Measurements from ENCODE around the gene MOGAT1.
"Not testable (repeated sequence)": the region's sequence is repeated elsewhere in the genome, so short reads cannot be mapped to it uniquely, and the experiment has no call there.

Gene MOGAT1

GRCh38 chr2:222710736-222711135 lies 39.3 kb downstream of the MOGAT1 start:
- DNase-seq (ENCODE audit: low read depth), result no peak

GRCh38 chr2:222711315-222711940 lies 40.0 kb downstream of the MOGAT1 start:
- no peak for DNase-seq (ENCODE audit: low read depth)

DNA sequence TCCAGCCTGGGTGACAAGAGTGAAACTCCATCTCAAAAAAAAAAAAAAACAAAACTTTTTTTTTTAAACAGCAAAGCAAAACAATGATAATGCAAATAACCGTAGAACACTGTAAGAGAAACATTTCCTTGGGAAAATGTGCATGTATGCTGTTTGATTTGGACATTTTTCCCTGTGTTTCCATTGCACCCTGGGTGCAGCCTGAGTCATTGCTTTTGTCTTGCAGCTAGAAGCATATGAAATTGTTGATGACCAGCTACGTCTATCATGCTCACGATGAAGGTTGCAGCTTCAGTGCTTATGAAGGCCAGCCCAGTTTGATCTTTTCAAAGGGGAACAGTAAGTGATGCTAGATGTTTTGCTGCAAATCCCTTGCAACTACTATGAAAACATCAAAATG lies 41.5 kb downstream of the MOGAT1 start:
- DNase-seq (ENCODE audit: low read depth), result no peak

GRCh38 chr2:222714361-222715241 lies 43.1 kb downstream of the MOGAT1 start:
- DNase-seq (ENCODE audit: low read depth), result no peak

DNA sequence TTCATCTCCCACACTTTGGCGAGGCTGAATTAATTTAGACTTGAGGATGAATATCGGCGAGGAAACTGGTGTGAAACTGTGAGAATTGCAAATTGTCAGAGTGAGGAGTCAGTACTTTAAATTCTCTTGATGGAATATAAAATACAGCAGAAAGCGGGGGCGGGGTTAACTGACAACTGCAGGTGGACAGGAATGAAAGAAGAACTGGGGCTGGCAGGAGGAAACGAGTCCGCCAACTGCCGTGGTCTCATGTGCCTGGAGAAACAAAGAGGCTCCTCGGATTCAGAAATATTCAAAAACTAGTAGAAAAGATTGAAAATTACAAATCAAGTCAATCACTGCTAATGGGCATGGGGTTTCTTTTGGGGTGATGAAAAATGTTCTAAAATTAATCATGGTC lies 44.3 kb downstream of the MOGAT1 start:
- no peak for DNase-seq (ENCODE audit: low read depth)

DNA sequence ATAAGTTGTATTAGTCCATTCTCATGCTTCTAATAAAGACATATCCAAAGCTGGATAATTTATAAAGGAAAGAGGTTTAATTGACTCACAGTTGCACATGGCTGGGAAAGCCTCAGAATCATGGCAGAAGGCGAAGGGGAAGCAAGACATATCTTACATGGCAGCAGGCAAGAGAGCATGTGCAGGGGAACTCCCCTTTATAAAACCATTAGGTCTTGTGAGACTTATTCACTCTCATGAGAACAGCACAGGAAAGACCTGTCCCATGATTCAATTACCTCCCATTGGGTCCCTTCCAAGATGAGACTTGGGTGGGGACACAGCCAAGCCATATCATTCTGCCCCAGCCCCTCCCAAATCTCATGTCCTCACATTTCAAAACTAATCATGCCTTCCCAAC lies 48.3 kb downstream of the MOGAT1 start:
- DNase-seq (ENCODE audit: low read depth), result not testable (repeated sequence)

GRCh38 chr2:222721597-222721996 lies 50.1 kb downstream of the MOGAT1 start:
- not testable (repeated sequence) for DNase-seq (ENCODE audit: low read depth)

- DNase-seq (ENCODE audit: low read depth), result no peak
Observed at GRCh38 chr2:222722327-222722946, 51.0 kb downstream of the MOGAT1 start.

- no peak for DNase-seq (ENCODE audit: low read depth)
Observed at GRCh38 chr2:222724208-222724607, 52.8 kb downstream of the MOGAT1 start.

DNA sequence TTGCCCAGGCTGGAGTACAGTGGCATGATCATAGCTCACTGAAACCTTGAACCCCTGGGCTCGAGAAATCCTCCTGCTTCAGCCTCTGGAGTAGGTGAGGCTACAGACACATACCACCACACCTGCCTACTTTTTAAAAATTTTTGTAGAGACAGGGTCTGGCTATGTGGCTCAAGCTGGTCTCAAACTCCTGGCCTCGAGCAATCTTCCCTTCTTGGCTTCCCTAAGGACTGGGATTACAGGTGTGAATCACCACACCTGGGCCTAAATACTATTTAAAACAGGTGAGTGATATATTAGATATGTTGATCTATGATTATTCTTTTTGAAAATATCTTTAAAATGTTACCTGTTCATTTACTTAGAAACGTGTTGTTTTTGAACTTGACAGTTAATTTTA lies 57.2 kb downstream of the MOGAT1 start:
- no peak for DNase-seq (ENCODE audit: low read depth)

- DNase-seq (ENCODE audit: low read depth), result no peak
Observed at GRCh38 chr2:222730366-222730999, 59.0 kb downstream of the MOGAT1 start.

GRCh38 chr2:222731201-222731621 lies 59.8 kb downstream of the MOGAT1 start:
- no peak for DNase-seq (ENCODE audit: low read depth)

DNA sequence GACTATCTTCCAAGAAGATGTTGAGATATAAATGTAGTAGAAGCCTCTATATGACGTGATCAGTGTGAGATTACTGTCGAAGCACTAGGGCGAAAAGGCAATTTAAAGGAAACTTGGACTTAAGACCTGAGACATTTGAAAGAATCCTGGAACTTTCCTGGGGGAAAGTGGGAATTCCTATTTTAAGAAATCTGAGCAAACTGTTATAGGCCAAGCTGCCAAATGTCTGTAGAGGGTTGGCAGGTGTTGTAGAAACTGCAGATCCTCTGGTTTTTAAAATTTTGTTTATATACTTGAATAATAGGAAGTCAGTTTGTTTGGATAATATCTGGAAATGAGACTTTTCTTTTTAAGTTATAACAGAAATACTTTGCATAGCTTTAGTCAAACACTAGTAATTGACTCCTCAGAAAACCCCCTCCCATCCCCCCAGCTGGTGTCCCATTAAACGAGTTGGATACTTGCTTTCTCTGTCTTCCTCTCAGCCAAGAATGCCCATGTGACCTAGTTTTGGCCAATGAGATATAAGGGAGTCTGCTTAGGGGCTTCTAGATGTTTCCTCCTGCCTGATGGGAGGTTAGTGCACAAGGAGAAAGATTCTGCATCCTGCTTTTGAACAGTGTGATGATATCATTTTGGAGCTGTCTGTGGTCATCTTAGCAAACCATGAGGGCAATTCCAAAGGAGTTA lies 61.2 kb downstream of the MOGAT1 start:
- DNase-seq (ENCODE audit: low read depth), result no peak

GRCh38 chr2:222733470-222733845 lies 62.0 kb downstream of the MOGAT1 start:
- DNase-seq (ENCODE audit: low read depth), result no peak

DNA sequence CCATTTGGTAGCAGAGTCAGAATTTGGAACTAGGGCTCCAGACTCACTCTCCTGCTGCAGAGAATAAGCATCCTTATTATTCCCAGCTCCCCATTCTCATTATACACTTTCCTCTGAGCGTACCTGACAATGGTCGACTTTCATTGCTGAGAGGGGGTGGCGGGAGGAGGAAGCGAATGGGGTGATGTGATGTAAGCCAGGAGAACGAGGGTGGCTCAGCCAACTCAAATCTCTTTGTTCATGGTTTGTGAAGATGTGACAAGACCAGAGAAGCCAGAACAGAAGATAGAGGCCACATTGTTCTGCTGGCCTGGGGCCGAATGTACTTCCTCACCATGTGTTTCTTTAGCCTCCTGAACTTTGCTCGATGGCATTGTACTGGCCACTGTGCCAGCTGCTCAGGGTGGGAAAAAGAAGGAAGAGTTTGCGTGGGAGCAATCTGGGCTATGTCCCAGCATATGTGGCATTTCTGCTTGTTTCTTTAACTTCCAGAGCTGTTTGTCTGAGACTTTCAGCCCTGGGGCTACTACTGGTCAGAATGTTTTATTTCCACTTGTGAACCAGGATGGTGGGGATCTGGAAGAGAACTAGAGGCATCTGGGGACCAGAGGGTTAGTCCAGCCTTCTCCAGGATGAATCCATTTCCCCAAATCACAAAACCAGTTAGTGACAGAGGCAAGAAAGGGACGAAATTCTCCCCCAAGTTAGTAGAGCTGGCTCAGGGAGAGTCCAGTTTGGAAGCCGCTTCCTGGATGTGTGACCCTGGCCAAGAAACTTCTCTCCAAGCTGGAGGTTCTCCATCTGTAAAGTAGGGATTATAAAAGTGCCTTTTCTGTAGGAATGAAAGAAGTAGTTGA lies 62.6 kb downstream of the MOGAT1 start:
- no peak for DNase-seq (ENCODE audit: low read depth)

DNA sequence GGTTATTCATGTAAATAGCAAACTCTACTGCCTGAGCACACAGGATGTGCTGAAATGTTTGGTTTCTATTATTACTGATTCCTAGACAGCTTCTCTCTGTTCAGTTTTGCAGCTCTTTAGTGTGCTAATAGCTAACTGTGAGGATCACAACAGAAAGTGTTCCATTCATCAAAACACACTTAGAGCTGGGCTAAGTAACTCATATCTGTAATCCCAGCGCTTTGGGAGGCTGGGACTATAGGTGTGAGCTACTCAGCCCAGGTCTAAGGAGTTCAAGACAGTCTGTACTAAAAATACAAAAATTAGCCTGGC lies 63.2 kb downstream of the MOGAT1 start:
- no peak for DNase-seq (ENCODE audit: low read depth)

- DNase-seq (ENCODE audit: low read depth), result no peak
Observed at GRCh38 chr2:222736301-222736700, 64.8 kb downstream of the MOGAT1 start.

GRCh38 chr2:222736924-222737323 lies 65.5 kb downstream of the MOGAT1 start:
- DNase-seq (ENCODE audit: low read depth), result no peak

- no peak for DNase-seq (ENCODE audit: low read depth)
Observed at GRCh38 chr2:222738312-222738711, 66.9 kb downstream of the MOGAT1 start.

- no peak for DNase-seq (ENCODE audit: low read depth)
Observed at GRCh38 chr2:222738809-222739208, 67.4 kb downstream of the MOGAT1 start.

GRCh38 chr2:222739939-222740338 lies 68.5 kb downstream of the MOGAT1 start:
- no peak for DNase-seq (ENCODE audit: low read depth)
